GM19468 (cell line): Measurements from ENCODE around the gene TFIP11.

Experiments
- ATAC-seq: cut with Tn5 transposase; IDR thresholded peaks from one replicate; pipeline ENCODE4 v1.9.1; 2021; ENCODE audit warnings: mild to moderate bottlenecking, moderate library complexity, moderate number of reproducible peaks; ENCODE audit not compliant: unreplicated experiment; ENCODE audit errors: extremely low read depth

TFIP11 gene

GRCh38 chr22:26453812-26454500 is 58.3 kb downstream of the TFIP11 start:
- no peak for ATAC-seq

- ATAC-seq, result no peak
Observed at GRCh38 chr22:26453216-26453615, 59.1 kb downstream of the TFIP11 start.

GRCh38 chr22:26452236-26453016 is 59.8 kb downstream of the TFIP11 start:
- ATAC-seq, result no peak

GRCh38 chr22:26450453-26451185 is 61.7 kb downstream of the TFIP11 start:
- ATAC-seq, result no peak

DNA sequence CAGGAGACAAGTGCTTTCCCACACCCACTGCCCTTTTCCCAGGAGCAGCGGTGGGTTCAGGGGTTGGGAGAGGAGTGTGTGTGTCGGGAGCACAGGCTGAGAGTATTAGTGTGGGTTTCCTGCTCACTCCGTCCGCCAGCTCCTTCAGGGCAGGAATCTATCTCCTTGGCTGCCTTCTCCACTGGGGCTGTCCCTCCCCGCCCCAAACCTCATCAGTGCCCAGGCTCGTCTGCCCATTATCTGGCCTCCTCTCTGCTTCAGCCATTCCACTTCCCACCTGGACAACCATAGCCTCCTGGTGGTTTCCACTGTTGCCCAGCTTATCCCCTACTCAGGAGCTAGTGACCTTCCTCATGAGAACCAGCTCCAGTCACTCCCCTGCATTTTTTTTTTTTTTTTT is 63.3 kb downstream of the TFIP11 start:
- ATAC-seq, result no peak

GRCh38 chr22:26448334-26448733 is 63.9 kb downstream of the TFIP11 start:
- no peak for ATAC-seq

- ATAC-seq, result no peak
Observed at GRCh38 chr22:26447584-26448329, 64.5 kb downstream of the TFIP11 start.

DNA sequence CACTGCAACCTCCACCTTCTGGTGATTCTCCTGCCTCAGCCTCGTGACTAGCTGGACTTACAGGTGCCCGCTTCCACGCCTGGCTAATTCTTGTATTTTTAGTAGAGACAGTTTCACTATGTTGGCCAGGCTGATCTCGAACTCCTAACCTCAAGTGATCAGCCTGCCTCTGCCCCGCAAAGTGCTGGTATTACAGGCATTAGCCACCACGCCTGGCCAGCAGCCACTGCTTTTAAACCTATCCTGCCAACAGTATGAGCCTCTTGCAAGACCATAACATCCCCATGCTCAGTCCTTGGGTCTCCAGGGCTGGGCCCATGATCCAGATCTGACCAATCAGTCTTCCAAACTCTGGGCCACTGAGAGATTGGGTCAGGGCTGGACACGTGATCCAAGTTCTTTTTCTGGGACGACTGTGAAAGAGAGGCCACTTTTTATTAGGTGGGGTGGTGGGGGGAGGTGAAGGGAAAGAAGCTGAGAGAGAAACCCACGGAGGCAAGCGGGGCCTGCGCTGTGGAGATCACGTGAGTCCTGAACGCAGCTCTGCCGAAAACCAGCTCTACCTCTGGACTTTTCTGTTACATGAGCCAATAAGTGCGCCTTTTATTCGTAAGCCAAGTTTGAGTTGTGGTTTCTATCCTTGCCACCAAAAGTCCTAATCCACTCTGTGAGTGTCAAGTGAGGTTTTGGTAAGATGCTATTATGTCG is 65.3 kb downstream of the TFIP11 start:
- no peak for ATAC-seq

GRCh38 chr22:26445577-26446275 is 66.5 kb downstream of the TFIP11 start:
- ATAC-seq, result no peak

GRCh38 chr22:26444777-26445176 is 67.5 kb downstream of the TFIP11 start:
- ATAC-seq, result no peak

DNA sequence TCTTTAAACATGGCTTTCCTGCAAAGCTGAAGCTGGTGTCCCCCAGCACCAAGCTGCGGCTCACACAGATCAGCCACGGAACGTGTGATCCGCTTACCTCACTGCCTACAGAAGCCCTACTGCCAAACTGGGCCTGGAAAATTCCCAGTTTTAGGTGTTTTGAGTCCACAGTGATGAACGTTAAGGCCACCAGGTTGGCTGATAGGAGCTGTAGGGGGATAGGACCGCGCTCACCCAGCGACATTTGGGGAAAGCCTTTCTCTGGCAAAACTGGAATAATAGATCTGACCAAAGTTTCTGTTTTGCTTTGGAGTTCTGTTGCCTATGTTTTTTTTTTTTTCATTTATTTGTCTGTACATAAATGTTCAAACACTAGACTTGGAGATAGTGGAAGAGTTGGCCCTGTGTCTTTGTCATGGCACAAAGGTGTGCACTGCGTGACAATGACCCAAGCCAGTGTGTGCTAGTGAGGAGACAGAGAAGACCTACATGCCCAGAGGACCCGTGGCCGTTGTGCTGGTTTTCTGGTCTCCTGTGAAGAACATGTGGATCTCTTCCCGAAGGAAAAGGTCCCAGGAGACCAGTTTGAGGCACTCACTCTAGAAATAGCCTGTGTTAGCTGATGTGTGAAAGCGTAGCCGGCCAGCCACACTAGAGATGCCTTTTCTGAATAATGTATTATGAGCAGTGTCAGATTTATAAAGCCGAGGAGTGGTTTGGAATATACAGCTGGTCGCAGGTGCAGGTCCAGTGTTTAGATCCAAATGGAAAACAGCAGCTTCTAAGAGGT is 68.2 kb downstream of the TFIP11 start:
- no peak for ATAC-seq

GRCh38 chr22:26442086-26442756 is 70.1 kb downstream of the TFIP11 start:
- ATAC-seq, result no peak
